GM12892 (cell line): ENCODE measurements around the gene CCDC9B.

Experiments used
- POLR2A ChIP-seq: IDR thresholded peaks from 2 replicates; pipeline ENCODE4 v1.6.1; 2011; ENCODE audit warnings: low read depth, low read length, control low read depth
- POLR2AphosphoS5 ChIP-seq: IDR thresholded peaks from 2 replicates; pipeline ENCODE4 v1.6.1; 2011; ENCODE audit warnings: low read depth, low read length, control low read depth
- TAF1 ChIP-seq: IDR thresholded peaks from 2 replicates; pipeline ENCODE4 v1.6.1; 2011; ENCODE audit warnings: low read depth, mild to moderate bottlenecking, control low read depth, low read length, borderline replicate concordance

GRCh38 chr15:40305281-40305680 lies 35.5 kb downstream of the CCDC9B start:
- TF ChIP-seq POLR2AphosphoS5 (no peak), POLR2A (no peak), TAF1 (no peak)
